GM18858 (cell line): ENCODE results near the gene NGF.
"Not testable (repeated sequence)": the region's sequence is repeated elsewhere in the genome, so short reads cannot be mapped to it uniquely, and the experiment has no call there.

Source experiments
- ATAC-seq: cut with Tn5 transposase; IDR thresholded peaks from one replicate; pipeline ENCODE4 v1.9.1; 2021; ENCODE audit not compliant: unreplicated experiment

The NGF gene

GRCh38 chr1:115337633-115338456, at the start of gene NGF:
Gene NGF, minus strand, starts transcription at chr1:115338249. Its CDS starts 51,454 bp downstream, at chr1:115286795.
- no peak for ATAC-seq

GRCh38 chr1:115383455-115383854, 45.4 kb upstream of the NGF start:
- not testable (repeated sequence) for ATAC-seq

- ATAC-seq: no peak
Observed at GRCh38 chr1:115379943-115380342, 41.9 kb upstream of the NGF start.

DNA sequence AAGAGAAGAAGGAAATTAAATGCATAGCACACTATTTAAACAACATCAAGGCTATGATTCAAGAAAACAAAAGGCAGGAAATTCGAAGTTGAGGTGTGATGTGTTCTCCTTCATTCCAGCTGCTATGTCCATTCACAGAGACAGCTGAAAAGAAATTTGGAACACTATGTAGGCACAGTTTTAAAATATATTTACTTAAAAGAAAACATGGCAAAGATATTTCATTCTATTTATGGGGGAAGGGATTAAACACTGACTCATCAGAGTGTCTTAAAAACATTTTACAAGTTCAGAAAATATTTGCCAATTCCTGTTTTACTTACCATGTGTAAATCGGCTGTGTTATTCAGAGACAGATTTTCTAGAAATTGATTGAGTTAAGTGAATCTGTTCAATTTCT, 39.4 kb upstream of the NGF start:
- no peak for ATAC-seq

GRCh38 chr1:115374598-115374997, 36.5 kb upstream of the NGF start:
- ATAC-seq: no peak

- no peak for ATAC-seq
Observed at GRCh38 chr1:115373305-115373704, 35.3 kb upstream of the NGF start.

DNA sequence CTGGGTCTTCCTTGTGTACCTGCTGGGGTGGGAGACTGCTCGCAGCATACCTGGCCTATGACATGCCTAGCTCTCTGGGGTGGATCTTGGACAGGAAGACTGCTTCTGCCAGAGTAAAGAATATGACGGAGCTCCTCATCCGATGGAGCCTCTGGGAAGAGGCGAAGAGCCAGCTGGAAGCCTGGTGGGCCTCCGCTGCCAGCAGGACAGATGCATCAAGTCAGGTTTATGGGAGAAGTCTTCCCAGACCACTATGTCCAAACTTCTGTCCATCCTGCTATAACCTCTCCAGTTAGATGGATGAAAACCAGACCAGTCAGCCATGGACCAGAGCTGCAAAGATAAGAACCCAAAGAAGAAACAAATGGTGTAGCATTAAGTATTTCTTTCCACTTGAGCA, 27.7 kb upstream of the NGF start:
- no peak for ATAC-seq

DNA sequence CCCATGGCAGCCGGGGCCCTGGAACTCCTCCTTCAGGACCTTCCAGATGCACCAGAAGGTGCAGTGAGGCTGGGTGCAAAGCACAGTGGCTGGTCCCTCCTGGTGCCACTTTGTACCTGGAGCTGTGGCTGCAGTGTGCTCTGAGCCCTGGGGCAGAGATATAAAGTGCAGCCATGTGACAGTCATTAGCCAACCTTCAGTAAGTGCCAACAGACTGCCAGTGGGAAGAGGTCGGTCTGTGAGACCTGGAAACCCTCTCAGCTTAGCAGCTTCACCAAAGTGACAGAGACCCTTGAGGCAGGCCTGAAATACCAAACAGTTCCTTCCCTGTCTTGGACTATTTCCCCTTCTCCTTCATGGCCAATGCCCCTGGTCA, 26.7 kb upstream of the NGF start:
- ATAC-seq: no peak

- no peak for ATAC-seq
Observed at GRCh38 chr1:115364046-115364779, 26.2 kb upstream of the NGF start.

DNA sequence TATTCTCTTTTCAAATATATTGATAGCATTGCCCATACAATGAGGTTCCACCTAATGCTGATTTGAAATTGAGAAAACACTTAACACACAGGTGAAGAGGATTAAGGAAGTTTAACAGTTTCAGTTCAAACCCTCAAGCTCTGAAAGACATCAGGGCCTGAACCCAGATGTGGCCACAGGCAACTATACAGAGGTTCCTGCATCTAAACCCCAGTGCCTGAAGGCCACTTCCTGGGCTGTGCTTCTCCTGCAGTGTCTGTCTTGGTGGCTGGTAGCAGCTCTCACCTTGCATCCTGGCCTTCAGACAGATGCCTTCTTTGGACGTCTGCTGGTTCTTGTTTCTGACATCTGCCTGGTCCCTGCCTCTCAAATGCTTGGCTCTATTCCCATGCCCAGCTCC, 25.1 kb upstream of the NGF start:
- no peak for ATAC-seq

- not testable (repeated sequence) for ATAC-seq
Observed at GRCh38 chr1:115360505-115361129, 22.6 kb upstream of the NGF start.

- ATAC-seq: not testable (repeated sequence)
Observed at GRCh38 chr1:115359787-115360452, 21.9 kb upstream of the NGF start.

- ATAC-seq: no peak
Observed at GRCh38 chr1:115356356-115356755, 18.3 kb upstream of the NGF start.

GRCh38 chr1:115355069-115355468, 17.0 kb upstream of the NGF start:
- ATAC-seq: no peak

DNA sequence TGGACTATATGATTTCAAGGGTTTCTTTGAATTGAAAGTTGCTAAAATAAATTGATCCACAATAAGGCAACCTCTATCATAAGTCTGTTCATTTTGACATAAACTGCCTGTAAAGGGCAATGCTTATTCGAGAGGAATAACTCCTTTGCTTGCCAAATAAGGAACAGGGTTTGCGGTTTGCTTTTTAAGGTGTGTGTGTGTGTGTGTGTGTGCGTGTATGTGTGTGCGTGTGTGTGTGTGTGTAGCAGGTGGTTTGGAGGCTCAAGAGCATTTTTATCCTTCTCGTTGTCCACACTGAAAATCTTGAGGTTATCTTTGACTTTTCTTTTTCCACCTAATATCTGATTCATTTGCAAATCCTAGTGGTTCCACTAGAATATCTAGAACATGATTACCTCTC, 13.1 kb upstream of the NGF start:
- ATAC-seq: no peak

GRCh38 chr1:115348636-115349035, 10.6 kb upstream of the NGF start:
- no peak for ATAC-seq

- ATAC-seq: no peak
Observed at GRCh38 chr1:115347282-115347681, 9.2 kb upstream of the NGF start.

DNA sequence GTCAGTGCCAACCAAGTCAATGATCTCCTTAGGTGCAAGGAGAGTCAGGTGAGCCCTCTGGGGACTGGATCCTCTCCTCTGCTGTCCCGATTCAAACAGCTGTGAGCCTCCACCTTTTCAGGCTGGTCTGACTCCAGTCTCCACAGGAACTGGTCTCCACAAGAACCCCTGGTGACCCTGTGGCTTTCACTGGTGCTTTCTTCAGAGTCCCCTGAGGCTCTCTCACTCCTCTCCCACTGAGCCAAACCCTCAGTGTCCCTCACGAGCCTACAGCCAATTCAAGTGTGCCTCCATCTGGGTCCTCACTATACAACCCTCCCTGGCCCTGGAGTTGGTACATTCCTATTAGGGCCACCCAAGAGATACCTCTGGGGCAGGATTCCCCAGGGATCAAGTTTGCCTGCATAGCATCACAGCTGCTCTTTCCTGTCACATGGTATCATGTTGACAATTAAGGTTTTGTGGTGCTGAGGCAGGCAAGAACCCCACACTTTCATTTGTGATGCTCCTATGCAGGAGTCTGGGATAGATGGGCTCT, 5.2 kb upstream of the NGF start:
- no peak for ATAC-seq

DNA sequence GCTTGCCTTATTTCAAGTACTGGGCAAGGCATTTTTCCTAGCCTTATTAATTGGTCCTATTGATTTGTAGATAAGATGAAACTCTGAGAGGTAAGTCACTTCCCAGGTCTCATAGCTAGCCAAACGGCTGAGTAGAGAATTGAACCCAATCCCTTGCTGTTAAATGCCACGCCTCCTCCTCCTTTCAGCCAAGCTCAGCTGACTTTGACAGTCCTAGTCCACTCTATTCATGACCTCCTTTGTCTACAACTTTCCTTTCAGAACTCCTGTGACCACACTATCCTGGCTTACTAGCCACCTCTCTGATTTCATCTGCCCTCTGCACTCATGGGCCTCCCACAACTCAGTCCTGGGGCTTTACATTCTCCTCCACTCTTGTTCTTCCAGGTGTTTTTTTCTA, 3.9 kb upstream of the NGF start:
- ATAC-seq: no peak

DNA sequence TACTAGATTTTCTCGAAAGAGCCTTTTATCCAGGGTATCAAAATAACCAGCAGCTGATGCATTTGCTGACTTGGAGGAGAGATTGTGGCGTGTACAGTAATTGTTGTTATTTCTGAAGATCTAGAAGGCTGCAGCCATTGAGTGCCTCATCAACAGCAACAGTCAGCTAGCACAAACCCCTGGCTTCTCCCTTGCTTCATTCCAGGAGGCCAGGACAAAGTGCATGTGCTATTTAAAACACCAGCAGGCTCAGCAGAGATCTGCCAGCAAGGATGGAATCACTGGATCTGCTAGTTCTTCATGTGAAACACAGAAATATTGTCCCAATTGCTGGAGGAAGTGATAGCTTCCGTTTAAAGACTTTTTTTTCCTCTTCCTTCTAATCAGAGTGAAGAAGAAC, 2.8 kb upstream of the NGF start:
- ATAC-seq: no peak

GRCh38 chr1:115338457-115338820, 390 bp upstream of the NGF start:
- ATAC-seq: no peak
